T-helper 1 cell treated with Interleukin-12 subunit alpha and Interleukin-12 subunit beta and Interleukin-4 antibody, amounts not matched to agents 30 ng/mL and 1 ng/mL, for 36 hours (primary cell): ENCODE data around the gene MED12L. TPM values are rescaled to one million over a fixed set of nuclear protein-coding genes. Genes with fewer than 3 reads are reported as not detected.

ENCODE experiments used
- intact Hi-C: fragments of 100-400 bp; cut with micrococcal nuclease; formaldehyde crosslinking; loops from one replicate; pipeline ENCODE4 v1.15.1; 2024
- total RNA-seq: library from RNA; stranded (reverse); gene quantifications from 2 replicates; pipeline ENCODE4 v1.2.3, GENCODE V29; 2022

The MED12L gene
- total RNA-seq, 1 donor from 2014 or later: 2.2 TPM

DNA sequence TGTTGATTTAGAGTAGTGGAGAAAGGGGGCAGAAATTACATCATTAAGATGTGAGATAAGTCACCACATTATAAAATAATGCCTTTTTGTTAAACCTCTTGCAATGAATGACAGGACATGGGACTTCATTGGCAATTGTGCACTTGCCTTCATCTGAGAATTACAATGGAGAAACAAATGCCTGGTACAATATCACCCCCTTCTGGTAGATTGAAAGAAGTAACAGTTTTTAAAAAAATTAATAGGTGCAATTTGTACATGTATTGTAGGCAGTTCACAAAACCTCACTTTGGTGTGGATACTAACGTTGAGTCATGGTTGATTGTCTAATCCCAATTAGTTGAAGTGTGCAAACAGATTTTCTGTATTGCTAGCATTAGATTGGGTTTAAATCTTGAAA lies 197.5 kb downstream of the MED12L start:
- intact Hi-C loops: loop anchor here (1.0 to 5.0 kb wide), 10 partner anchors 46 to 554 kb away; partner anchors contain the start of genes MED12L, P2RY13 and SIAH2

DNA sequence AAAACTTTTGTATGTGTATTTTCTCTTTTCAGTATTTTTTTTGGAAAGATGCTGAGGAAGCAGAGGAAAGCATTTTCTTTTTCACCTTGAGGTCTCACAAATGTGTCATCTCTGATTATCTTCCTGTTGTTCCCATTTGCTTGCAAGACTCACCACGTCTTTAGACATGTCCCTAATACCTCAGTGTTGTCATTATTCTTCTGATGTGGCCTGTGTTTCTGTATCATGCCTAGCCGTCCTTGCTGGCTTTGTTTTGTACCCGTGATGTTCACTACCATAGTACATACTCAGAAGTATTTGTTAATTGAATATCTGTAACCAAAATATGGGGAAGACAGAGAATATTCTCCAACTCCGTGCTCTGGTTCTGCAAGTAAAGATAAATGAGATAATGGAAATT lies 197.9 kb downstream of the MED12L start:
- intact Hi-C loops: loop anchor here (1.0 to 5.0 kb wide), 10 partner anchors 45 to 554 kb away; partner anchors contain the start of genes MED12L, P2RY13 and SIAH2

DNA sequence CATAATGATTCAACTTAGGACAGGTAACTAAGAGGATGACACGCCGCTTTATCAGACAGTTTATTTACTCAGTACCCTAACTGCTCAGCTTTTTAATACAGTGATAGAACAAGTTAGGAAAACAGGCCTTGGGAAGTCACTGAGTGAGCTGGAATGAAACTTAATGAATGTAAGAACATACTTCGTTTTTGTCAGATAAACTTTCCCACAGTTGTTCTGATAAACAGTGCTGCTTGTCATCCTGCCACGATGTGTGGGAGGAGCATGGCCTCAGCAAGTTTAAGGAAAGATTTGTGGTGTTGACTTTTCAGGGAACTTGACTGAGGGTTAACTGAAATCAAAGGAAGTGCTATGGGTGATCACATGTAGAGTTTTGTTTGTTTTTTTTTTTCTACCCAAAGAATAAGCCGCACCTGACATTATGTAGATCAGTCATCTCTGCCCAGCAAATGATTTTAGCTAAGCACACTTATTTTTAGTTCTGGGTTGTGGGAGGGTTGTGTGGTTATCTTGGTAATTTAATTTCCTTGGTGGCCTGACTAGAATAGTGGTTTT lies 198.5 kb downstream of the MED12L start:
- intact Hi-C loops: loop anchor here (1.0 to 5.0 kb wide), 11 partner anchors 21 to 553 kb away; partner anchors contain the start of genes MED12L, P2RY13 and SIAH2

DNA sequence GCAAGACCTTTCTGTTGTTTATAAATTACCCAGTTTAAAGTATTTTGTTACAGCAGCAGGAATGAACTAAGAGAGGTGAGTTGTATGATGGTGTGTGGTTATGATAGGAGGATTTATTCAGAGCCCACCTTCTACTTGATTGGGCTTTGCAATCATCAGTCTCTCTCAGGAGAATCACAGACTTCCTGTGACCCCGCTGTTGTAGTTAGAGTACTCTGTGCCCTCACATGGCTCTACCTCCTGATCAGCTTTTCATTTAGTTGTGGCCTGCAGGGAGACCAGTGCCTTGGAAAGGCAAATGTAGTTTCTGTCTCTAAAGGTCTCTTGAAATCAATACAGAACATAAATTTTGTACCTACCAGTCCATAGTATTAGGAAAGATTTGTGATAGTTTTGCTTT lies 200.5 kb downstream of the MED12L start:
- intact Hi-C loops: no loop called here

DNA sequence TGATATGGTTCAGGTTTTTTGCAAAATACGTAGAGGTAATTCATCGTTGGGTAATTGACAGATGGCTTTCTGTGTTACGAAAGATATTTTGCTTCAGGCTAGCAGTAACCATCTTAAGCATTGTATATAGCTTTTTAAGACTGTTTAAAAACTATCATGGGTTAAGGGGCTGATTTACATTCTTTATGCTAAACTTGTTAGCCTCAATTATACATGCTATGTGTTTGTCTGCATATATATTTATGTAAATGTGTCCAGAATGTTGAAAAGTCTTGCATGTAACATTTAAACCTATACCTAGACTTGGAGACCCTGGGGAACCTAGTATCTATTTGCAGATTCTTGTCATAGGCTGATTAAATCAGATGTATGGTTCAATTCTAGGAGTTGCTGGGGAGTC lies 204.0 kb downstream of the MED12L start:
- intact Hi-C loops: no loop called here

DNA sequence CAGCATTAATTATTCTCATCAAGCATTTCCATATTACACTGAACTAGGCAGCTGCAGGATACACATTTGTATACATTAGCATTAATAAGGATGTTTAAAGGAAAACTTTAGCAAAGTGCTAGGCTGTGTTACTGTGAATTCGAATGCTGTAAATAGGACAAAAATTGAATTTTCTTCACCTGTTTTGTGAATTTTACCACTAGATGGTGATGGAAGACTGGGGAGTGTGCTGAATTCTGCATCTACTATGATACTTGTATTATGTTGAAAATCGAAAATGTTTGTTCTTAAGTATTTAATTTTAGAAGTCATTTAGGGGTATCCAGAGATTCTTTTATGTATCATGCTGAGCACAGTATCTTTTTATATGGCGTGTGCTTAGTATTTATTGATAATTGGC lies 205.2 kb downstream of the MED12L start:
- intact Hi-C loops: loop anchor here (1.0 kb wide), 3 partner anchors 37 to 628 kb away; no protein-coding TSS in a partner anchor

DNA sequence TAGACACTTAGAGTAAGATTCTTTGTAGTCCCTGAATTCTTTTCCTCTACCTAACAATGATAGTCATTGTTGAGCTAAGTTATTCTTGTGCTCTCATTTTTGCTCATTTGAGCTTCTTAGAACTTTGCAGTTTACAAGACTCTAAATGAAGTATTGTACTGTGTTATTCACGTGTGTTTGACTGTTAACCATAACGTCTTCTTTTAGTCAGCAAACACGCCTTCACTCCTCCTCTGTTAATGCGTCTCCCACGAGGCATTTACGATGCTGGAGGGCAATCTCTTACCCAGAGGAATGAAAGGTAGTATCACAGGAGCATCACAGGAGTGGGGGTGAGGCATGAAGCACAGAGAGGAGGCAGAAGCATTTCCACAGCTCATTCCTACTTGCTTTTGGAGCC lies 207.7 kb downstream of the MED12L start:
- intact Hi-C loops: no loop called here

DNA sequence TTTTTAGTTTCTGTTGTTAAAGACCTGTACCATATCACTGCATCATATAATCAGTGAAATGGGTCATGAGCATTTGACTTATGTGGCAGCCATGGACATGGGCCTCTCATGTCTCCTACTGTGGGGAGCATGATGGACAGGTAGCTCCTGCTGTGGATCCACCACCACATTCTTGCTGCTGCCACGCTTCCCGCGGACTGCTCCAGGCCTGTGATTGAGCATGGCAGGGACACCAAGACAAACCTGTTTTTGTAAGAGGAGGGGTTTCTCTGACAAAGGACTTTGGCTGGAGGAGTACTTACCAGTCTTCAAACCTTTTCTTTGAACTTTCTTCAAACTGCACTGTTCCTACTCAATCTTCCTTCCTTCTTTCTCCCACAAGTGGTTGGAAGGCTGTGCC lies 210.8 kb downstream of the MED12L start:
- intact Hi-C loops: no loop called here

DNA sequence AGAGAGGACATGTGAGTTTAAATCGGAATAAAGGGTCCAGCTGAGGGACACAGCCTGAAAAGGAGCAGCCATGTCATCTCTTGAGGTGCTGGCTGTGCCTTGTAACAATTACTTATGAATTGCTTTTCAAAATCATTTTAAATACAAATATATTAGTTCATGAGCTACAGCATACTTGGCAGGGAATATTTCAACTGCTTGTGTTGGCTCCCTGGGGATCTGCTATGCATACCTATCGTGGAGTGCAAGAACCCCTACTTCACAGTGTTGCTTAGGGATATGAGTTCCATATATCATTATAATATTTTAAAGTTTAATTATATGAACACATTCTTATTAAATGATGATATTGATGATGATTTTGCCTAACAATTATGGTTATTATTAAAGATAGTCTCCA lies 212.0 kb downstream of the MED12L start:
- intact Hi-C loops: no loop called here

DNA sequence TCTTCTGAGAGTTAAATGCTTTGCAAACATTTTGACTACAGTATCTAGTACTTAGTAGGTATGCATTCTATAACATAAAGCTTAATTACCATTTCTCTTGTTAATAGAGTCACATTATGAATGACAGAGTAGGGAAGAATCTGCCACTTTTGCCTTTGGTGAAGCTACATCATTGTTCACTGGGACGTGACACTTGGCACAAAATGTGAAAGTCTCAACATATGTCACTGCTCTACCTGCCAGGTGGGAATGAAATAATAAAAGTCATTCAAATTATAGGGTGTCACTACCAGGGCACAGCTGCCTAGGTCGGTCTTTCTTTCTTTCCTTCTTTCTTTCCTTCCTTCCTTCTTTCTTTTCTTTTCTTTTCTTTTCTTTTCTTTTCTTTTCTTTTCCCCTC lies 213.5 kb downstream of the MED12L start:
- intact Hi-C loops: no loop called here

DNA sequence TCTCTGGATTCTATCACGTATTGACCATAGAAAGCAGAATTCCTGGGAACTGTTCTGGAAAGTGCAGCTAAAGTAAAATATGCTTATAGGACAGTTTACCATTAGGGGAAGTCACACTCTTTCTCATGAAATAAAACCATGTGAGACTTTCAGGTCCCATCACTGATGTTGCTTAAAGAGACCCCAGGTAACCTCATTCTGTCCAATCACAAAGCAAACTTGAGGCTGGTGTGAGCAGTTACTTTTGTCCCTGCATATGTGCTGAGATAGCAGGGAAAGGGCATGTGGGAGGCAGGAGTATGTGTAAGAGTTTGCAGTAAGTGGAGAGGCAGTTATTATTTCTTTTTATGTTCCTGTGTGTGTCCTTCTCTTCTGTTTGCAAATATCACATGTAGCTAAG lies 215.1 kb downstream of the MED12L start:
- intact Hi-C loops: no loop called here

DNA sequence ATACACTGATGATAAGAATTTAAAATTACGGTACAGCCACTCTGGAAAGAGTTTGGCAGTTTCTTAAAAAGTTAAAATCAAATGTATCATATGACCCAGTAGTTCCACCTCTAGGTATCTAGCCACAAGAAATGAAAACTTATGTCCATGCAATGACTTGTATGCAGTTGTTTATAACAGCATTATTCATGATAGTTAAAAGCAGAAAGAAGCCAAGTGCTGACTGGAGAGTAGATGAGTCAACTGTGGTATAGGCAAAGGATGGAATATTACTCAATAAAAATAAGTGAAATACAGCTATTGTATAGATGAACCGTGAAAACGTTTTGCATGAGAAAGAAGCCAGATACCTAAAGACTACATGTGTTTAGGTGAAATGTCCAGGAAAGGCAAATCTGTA lies 216.3 kb downstream of the MED12L start:
- intact Hi-C loops: no loop called here

DNA sequence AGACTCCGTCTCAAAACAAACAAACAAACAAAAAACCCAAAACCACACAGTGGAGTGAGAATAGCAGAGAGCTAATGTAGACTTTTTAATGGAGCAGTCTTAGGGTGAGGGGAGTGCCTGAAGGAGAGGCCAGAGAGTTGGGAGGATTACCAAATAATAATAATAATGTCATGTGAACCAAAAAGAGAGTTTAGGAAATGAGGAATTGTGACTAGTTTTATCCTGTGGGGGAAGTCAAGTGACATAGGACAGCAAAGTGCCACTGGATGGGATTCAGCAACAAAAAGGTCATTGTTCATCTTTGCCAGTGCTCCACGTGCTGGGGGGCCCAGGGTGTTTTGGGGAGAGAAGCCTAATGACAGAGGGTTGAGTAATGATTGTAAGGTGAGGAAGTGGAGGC lies 218.3 kb downstream of the MED12L start:
- intact Hi-C loops: loop anchor here (2.0 kb wide), 1 partner anchor 15 kb away; no protein-coding TSS in a partner anchor

DNA sequence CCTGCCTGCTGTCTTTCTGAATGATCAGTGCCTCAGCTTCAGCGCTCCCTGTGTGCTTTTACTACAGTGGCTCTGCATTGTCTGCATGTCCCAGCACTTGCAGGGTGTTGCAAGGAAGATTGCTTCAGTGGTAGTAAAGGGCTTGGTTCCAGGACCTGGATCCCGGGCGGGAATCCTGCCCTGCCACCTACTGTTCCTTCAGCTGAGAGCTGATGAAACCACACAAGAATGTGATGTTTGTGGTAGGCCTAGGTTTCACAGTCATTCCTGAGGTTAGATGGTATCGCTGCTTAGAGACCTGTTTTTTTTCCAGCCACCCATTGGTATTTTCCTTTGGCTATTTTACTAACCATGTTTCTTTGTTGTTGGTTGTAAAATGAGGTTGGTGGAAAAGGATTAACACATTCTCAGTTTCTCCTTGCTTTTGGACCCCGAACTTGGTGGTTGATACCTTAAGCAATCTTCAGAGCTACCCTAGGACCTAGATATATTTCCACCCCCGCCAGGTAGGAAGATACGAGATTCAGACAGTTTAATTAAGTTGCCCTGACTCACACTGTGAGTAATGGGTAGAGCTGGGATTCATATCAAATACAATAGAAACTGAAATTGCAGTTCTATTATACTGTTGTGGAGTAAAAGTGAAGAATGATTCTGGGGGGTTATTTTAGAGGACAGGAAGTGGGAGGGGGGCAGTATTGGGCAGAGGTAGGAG lies 219.8 kb downstream of the MED12L start:
- intact Hi-C loops: loop anchor here (1.0 to 2.0 kb wide), 2 partner anchors 14 to 21 kb away; no protein-coding TSS in a partner anchor

DNA sequence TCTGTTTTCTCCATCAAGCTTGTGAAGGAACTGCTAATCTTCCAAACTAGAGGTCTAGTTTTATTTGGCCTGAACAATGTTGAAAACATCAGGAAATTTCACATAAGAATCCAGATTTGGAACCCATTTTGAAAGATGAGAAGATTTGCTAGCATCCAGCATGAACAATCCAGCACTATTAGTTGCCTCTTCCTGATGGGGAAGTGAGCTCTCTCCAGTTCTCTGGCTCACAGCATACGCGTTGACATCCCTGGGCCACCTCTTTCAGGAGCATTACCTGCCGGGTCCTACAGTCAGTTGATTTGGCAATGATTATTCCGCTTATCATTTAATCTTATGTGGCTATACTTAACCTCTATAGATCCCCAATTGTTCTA lies 220.3 kb downstream of the MED12L start:
- intact Hi-C loops: loop anchor here (1.0 to 2.0 kb wide), 2 partner anchors 13 to 21 kb away; no protein-coding TSS in a partner anchor

DNA sequence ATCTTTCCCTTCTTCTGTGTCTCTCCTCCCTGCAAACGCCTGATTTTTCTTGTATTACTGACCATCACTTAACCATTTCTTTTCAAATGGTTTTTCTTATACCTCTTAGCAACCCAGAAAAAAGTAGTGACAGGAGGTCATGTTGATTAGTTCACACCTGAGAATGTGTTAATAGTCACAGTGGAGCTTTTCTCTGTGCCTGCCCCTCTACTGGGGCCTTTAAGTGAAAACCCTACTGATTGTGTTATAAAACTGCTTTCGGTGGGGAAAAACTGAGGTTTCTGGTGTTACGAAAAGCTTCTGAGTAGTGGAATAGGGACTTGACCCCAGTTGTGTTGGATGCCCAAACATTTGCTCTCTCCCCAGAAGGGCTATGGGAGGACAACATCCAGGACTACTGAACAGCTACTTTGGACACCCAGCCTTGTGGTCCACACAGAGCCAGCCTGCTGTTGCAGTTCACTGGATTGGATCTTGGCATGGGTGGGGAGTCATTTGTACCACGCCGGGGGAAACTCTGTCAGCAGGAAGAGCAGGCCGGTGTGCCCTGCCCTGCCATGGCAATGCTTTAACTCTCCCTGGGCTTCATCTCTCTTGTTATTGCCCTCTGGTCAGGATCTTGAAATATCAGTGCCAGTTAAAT lies 220.8 kb downstream of the MED12L start:
- intact Hi-C loops: no loop called here

DNA sequence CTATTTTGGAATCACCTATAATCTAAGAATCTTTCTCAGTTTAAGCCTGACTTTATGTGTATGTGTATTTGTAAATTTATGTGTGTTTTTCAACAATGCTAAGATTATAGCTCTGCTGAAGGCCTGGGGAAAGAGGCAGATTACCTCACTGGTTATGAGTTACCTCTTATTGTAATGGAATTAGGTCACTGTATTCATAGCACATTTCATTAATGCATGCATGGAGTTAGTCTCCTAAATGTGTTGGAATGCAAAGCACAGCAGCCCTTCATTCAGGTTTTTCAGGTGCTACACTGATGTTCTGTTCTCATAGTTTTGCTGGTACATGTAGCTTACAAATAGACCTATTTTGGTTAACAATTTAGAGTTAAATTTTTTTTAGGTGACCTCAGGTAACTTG lies 221.7 kb downstream of the MED12L start:
- intact Hi-C loops: no loop called here

DNA sequence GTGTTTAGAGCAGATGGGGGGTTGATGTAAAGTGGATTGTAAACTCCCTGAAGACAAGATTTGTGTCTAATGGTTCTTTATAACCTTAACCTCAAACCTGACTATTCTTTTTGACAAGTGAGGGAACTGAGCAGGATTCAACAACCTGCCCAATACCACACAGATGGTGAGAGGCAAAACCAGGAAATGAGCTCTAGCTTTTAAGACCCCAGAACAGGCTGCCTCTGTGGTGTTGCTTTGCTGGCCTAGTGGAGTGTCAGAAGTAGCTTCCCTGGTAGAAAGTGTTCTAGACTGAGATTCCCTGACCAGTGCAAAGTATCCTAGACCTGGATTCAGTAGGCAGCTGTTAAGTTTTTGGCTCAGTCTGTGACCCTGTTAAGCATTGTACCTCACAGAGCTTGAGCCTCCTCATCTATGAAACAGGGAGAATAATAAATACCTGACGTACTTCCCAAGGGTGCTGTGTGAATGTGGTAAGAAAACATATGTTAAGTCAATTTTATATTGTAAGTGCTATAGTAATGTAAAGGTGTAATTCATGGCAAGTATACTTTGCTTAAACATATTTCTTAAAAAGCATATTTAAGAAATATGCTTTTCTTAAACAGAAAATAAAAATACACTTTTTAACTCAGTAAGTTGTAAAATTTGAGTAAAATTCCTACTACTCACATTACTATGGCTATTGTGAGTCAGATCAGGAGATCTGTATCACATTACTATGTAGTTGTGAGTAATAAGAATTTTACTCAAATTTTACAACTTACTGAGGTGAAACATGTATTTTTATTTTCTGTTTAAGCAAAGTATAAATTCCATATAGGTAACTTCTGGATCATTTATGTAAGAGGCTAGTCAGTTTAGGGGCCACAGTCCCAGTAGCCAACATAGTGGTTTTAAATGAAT lies 222.4 kb downstream of the MED12L start:
- intact Hi-C loops: no loop called here

DNA sequence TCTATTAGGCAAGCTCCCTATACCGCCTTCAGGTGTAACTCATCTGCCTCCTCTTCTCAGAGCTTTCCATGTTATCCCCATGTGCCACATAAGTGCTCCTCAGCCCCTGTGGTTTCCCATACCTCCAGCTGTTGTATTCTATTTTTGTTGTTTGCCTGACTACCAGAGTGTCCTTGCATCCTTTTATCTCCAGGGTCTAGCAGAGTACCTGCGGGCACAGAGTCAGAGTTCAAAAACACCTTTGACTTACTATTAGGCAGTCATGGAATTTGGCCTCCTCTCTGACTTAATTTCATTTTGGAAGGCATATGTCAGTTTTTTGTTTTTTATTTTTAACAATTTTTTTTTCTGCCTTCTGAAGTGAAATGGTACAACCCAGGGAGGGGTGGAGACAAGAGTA lies 224.1 kb downstream of the MED12L start:
- intact Hi-C loops: no loop called here

DNA sequence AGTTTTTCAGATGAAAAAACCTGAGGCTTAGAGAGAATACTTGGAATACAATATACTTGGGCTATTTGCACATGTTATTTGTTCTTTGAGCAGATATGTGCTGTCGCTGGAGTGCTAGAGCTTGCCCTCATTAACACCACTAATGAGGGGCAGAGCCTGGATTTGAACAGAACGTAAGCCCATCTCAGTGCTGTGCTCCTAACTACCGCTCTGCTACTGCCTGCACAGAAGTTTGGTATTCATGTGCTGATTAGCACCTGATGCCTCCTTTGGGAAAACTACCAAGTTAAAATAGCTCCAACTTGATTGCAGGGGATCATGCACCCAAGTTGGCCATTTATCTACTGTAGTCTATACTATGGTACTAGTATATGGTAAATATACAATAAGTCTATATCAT lies 227.5 kb downstream of the MED12L start:
- intact Hi-C loops: no loop called here

DNA sequence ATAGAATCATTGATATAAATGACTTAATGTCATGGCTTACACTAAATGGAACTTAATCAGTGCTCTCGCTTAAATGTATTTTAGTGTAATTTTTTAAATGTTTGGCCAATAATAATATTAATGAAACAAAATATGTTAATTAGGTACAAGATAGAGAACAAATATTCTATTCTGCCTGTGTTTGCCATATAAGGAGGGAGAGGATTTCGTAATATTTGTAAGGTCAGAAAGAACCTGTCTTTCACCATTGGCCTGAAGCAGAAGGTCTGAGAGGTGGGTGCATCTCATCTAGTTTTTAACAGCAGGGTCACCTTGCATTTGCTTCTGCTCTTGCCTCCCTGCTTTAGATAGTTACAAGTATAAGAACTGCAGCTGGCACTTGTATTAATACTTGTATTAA lies 228.7 kb downstream of the MED12L start:
- intact Hi-C loops: no loop called here
